Neural cell (in vitro differentiated cells): ENCODE data around the gene SERPINB10.

Experiments
- CTCF ChIP-seq: fragments of 450-650 bp; IDR thresholded peaks from 2 replicates; pipeline ENCODE4 v1.5.1; 2014; ENCODE audit warnings: antibody characterized with exemption, mild to moderate bottlenecking, moderate library complexity; ENCODE audit not compliant: poor library complexity, severe bottlenecking
- EP300 ChIP-seq: fragments of 450-650 bp; conservative IDR thresholded peaks from 2 replicates; pipeline ENCODE4 v1.6.1; 2014; ENCODE audit warnings: antibody characterized with exemption, mild to moderate bottlenecking, moderate library complexity; ENCODE audit not compliant: poor library complexity, severe bottlenecking
- EZH2 ChIP-seq: fragments of 200-600, 300-800 bp; shearing (Covaris generic), sonication (generic); IDR thresholded peaks from 2 replicates; pipeline ENCODE4 v1.6.1; 2014; ENCODE audit warnings: antibody characterized with exemption, low read length, borderline replicate concordance, mild to moderate bottlenecking; ENCODE audit not compliant: insufficient read depth, poor library complexity, severe bottlenecking
- MXI1 ChIP-seq: fragments of 450-650 bp; conservative IDR thresholded peaks from 2 replicates; pipeline ENCODE4 v1.6.1; 2014; ENCODE audit warnings: antibody characterized with exemption, mild to moderate bottlenecking; ENCODE audit not compliant: poor library complexity, severe bottlenecking
- RAD21 ChIP-seq: fragments of 450-650 bp; conservative IDR thresholded peaks from 2 replicates; pipeline ENCODE4 v1.6.1; 2014; ENCODE audit warnings: antibody characterized with exemption, mild to moderate bottlenecking, moderate library complexity
- SMC3 ChIP-seq: fragments of 450-650 bp; conservative IDR thresholded peaks from 2 replicates; pipeline ENCODE4 v1.6.1; 2014; ENCODE audit warnings: antibody characterized with exemption, mild to moderate bottlenecking, moderate library complexity; ENCODE audit not compliant: poor library complexity

DNA sequence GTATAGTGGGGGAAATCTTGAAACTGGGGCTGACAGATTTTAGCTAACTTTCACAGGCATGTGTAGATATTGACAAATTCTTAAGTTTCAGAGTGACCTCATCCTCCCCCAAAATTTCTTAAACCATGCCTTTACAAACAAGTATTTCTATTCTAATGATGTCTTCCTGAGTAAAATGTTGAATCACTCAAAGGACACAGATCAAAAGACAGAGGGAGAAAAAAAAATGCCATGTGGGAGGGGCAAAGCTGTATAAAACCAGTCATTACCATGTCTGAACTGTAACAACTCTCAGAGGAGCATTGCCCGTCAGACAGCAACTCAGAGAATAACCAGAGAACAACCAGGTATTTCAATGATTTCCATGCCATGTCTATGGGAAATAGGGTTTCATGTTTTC, 20.3 kb upstream of the SERPINB10 start, which contains the start of gene SERPINB2:
- TF ChIP-seq CTCF, result no peak
- TF ChIP-seq EZH2, result no peak
- TF ChIP-seq SMC3, result no peak
- TF ChIP-seq MXI1, result no peak
- TF ChIP-seq EP300, result no peak
- TF ChIP-seq RAD21, result no peak
